Renal pelvis (tissue), 4 donors: ENCODE measurements around the gene ZNF860. TPM values are rescaled to one million over a fixed set of nuclear protein-coding genes. Genes with fewer than 3 reads are reported as not detected.
"Not testable (repeated sequence)": the region's sequence is repeated elsewhere in the genome, so short reads cannot be mapped to it uniquely, and the experiment has no call there.

ENCODE experiments used
- DNase-seq: peaks from one replicate; pipeline ENCODE4 v3.0.0-alpha.2; 2013
- polyA plus RNA-seq, 3 donors: library from polyadenylated mRNA; unstranded; fragments of 120-200 nt; gene quantifications; one replicate each; pipeline ENCODE4 v1.2.1, GENCODE V29; 2013; ENCODE audit not compliant: insufficient read length in 3 of 3

ZNF860 gene
- polyA plus RNA-seq, 3 donors, result 2.1 to 3.4 (median 3.0) TPM

DNA sequence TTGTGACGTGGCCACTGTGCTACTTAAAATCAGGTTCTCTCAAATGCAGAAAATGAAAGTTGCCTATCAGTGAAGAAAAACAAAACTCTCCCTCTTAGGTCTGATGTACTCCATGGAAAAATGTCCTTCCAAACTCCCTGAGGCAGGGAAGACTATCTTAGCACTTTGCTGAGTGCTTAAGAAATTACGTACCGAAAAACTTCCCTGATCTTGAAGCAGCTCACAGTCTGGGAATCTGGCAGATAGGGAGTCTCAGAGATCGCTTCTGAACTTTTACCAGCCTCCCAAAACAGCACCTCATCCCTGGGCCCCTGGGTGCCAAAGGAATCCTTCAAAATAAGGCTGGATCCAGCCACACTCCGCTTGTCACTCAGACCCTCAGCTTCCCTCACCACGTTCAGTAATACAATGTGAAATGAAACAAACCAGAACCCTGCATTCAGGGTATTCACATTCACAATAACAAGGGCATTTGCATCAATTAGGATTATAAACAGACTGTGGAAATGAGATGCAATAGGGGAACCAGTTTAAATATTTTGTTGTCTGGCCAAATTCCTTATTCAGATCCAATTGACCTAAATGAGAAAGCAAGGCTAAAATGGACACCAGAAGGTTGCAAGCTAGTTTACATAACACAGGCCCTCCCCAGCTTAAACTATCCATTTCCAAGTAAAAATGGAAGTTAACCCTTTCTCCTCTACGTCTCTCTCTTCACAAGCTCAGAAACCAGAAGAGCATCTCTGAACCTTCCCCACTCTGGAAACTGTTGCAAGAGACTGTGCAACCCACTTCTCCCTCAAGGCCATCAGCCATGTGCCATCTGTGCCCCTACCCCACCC, 21.4 kb upstream of the ZNF860 start:
- no peak for DNase-seq

DNA sequence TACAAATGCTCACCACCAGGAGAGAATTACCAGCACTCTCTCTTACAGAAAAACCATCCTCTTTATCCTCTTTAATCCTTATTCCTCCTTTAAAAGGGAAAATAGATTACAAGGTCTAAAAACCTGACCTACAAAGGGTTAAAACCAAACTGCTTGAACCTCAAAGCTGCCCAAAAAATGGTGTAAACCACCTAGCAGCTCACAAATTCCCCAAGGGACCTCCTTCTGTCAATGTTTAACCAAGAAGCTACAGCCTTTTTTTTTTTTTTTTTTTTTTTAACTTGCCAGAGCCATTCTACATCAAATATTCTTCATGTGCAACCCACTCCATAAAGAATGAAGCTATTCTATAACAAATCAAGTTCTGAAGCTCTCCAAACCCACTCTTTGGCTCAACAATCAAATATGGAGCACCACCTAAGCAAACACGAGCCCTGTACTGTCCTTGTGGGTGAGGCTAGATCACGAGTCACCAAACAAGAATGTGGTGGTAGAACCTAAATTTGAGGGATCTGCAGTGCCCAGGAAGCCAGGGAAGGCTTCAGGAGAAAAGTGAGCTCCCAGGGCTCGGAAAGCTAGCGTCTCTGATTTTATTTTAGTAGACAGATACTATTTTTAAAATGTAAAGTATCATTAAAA, 20.6 kb upstream of the ZNF860 start:
- no peak for DNase-seq

DNA sequence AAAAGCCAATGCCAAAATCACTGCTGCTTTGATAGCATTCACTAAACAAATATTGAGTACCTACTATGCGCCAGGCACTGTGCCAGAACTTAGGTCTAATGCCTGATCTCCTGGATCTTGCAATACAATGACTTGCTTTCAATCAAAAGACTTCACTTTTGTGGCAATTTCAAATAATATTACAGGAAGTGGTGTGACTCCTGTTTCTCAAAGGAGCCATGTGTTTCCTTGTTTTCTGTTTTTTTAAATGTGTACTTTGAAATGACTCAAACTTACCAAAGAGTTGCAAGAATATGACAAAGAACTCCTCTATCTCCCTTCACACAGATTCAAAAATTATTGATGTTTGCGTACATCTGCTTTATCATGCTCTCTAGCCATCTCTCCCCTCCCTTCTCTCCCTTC, 18.7 kb upstream of the ZNF860 start:
- DNase-seq, result no peak

DNA sequence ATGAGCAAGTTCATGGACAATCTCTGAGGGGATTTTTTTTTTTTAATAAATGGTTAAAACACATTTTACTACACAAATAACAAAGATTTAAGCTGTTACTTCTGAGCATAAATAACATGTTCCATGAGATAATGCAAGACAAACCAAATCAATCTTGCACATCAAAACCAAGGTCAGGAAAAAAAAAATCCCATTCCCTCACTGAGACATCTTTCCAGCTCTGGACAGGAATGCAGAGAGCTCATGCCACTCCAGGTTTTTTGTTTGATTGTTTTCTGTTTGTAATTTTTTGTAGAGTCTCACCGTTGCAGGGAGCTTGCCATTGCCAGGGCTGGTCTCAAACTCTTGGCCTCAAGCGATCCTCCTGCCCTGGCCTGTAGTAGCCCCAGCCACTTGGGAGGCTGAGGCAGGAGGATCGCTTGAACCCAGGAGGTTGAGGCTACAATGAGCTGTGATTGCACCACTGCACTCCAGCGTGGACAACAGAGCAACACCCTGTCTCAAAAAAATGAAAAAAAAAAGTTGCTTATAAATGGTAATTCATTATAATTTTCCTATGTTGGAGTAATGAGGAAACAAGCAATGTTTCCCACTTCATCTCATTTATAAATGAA, 14.5 kb upstream of the ZNF860 start:
- no peak for DNase-seq

DNA sequence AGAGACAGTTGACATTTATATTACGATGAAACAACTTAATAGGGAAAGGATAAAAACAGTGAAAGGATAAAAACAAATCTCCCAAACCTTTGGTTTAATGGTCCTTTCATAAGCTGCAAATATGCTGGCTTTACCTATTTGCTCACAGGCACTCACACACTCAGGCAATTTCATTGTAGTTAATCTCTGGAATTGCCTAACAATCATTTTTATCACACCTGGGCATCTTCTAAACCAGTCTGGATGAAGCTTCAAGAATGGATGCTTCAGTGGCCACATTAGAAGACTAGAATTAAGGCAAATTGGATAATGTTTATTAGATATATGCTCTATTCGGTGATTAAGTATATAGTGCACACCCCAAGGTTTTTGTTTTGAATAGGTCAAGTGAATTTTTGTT, 14.0 kb upstream of the ZNF860 start:
- DNase-seq, result no peak

DNA sequence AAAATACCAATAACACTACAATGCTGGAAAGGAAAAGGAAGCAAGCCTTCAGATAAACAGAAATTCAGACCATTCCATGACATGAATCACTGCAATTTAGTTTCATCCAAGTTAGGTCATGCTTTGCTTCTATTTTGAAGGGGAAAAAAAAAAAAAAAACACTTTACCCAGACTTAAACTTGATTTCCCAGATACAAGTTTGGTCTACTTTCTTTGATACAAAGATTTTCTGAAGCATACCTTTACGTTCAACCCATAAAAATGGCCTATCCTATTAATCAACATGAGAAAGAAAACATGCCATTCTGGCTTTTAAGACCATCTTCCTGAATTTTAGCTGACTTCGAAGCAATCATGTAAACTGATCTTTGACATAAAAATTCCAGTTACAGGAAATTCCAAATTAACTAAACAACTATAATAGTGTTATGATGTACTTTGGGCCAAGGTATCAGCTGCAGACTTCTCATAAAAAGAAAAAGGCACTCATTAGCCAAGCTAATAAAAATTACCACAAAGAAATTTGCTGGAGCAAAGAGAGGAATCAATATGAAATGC, 13.1 kb upstream of the ZNF860 start:
- no peak for DNase-seq

DNA sequence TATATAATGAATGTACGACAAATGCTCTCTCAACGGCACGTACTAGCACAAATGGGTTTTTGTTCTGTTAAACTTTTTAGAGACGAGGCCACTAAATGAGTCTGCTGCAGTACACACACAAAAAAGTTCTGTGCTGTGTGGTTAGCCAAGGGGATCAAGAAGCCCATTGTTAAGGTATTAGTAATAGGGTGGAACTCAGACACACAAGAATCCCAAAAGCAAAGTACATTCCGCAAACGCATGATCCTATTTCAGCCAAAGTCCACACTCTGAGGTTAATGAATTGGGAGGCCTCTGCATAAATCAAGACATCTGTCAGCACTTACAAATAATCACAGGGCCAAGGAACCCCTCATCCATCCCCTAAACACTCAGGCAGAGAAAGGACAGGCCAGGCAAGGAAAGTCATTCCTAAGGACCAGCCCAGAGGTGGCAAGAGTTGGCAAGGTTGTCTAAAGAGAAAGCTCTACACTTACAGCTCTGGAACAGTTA, 12.6 kb upstream of the ZNF860 start:
- peak; percentile 89 for DNase-seq

DNA sequence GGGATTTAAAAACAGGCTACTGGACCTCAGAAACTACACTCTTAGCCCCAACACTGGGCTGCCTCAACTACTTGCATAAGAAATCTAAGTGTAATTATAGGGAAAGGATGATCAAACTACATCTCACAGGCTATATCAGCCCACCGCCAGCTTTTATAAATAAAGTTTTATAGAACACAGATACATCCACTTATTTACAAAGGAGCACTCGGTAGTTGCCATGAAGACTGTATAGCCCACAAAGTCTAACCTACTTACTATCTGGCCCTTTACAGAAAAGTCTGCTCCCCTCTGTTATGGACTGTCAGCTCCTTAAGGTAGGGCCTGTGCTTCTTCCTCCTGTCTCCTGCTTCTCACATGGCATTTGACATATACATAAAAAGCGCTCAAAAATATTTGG, 9.9 kb upstream of the ZNF860 start:
- no peak for DNase-seq

DNA sequence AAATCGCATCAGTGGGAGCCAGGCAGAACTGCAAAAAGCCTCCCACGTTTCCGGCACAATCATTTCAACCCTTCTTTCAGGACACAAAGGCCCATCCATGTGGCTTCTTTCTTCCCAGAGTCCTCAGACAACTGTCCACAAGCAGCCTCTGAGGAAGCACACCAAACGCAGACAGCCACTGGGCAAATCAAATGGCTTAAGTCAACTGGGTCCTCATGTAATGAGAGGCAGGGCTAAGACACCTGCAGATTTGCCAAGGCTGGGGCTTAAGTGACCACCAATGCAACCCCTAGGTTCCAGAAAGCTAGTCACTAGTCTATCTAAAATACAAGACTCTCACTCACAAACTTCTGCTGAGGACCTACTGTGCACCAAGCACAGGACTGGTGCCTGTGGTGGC, 8.5 kb upstream of the ZNF860 start:
- DNase-seq, result no peak

DNA sequence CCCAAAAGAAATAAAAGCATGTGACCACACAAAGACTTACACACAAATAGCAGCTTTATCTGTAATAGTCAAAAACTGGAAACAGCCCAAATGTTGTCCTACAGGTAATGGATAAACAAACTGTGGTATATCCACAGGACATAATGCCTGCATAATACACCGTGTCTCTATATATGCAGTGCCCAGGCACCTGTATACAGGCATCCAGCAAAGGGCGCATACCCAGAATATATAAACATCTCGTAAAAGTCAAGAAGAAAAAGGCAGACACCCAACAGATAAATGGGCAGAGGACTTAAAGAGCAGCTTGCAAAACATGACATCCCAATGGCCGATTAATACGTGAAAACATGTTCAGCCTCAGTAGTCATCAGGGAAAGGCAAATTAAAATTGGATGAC, 7.7 kb upstream of the ZNF860 start:
- no peak for DNase-seq

DNA sequence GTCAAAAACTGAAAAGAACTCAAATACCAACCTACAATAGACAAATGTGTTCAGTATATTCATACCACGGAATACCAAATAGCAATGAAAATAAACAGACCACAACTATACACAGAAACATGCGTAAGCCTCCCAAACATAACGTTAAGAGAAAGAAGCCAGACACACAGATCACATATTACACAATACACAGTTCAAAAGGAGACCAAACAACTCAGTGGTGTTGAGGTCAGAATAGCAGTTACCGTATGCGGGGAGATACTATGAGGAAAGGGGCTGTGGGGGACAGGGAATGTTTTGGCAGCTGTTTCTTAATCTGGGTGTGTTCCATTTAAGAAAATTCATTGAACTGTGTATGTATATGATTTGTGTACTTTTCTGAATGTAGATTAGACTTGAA, 7.1 kb upstream of the ZNF860 start:
- DNase-seq, result no peak

DNA sequence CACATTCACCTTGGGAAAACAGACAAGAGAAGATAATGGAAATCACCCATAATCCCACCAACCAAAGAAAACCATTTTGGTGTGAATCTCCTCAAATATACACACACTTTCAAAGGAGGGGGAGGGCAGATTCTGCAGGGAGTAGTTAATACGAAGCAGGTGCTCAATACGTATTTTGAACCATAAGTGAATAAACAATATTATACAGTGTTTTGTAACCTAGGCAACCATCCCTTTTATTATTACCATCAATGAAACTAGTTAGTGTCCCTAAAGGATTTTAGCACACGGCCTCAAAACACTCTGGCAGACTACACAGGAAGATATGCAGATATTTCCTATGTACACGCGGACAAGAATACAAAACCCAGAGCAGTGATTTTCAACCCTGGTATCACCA, 6.6 kb upstream of the ZNF860 start:
- no peak for DNase-seq

DNA sequence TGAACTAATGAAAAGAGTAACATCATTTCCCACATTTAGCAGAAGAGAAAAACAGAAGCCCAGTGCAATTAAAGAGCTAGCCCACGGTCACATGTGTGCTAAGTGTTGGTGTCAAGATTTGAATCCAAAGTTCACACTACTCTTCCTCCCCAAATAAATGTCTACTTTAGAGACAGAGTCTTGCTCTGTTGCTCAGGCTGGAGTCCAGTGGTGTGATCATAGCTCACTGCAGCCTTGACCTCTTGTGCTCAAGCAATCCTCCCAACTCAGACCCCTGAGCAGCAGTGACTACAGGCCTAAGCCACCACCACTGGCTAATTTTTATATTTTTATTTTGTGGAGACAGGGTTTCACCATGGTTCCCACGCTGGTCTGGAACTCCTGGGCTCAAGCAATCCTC, 5.2 kb upstream of the ZNF860 start:
- DNase-seq, result no peak

DNA sequence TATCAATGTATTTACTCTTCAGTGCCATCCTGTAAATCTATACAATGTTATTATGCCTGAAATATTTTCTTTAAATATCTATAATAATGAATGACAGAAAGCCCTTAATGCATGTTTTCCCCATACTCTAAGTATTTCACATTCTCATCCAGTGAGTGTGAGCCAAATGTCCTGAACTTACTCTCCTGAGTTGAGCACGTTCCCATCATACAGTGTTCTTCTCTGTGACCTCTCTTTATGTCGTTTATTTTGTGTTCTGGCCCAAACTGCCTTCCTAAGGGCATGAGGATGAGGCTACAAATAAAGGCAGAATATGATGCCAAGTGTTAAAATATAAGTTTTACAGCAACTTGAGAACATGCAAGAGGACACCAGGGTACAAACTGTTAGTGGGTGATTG, 3.8 kb upstream of the ZNF860 start:
- DNase-seq, result no peak

DNA sequence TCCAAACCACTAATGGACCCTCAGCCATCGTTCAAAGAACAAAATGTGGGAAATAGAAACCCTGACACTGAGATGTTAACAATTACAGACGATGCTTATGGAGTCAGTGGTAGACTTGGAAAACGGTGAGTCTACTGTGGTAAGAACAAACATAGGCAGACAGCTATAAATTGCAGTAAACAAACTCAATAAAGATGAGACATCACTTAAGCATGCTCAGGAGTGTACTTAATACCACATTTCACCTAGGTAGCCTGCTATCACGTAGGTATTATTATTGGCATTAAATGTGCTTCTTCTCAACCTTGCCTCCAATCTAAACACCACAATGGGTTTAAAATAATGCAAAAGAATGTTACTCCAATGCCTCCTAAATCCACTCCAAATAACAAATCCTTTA, 3.0 kb upstream of the ZNF860 start:
- no peak for DNase-seq

DNA sequence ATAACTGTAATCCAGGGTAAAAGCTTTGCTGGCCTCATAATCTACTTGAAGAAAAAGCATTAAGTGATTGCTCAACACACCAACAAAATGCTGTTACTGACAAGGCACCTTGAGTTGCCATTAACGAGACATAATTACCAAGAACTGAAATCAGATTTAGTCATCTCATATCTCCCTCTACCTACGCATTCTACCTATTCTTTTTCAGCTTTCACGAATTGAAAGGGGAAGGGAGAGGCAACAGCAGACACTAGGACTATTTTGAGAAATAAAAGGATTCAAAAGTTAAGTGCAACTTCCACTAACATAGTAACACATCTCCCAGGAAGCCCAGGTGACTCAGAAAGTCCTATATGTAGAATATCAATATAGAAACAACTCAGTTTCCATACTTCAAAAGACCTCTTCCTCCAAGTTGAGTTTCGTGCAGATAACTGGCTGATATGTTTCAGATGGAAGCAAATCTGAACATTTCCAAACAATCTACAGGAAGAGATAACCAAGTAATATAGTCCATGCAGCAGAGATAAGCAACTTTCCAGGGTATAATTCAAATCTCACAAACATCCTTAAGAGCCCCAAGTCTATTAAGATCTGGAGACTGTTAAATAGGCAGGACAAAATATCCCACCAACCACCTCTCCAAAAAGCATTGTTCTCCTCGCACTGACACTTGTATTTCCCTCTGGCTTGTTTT, 2.4 kb upstream of the ZNF860 start:
- no peak for DNase-seq

DNA sequence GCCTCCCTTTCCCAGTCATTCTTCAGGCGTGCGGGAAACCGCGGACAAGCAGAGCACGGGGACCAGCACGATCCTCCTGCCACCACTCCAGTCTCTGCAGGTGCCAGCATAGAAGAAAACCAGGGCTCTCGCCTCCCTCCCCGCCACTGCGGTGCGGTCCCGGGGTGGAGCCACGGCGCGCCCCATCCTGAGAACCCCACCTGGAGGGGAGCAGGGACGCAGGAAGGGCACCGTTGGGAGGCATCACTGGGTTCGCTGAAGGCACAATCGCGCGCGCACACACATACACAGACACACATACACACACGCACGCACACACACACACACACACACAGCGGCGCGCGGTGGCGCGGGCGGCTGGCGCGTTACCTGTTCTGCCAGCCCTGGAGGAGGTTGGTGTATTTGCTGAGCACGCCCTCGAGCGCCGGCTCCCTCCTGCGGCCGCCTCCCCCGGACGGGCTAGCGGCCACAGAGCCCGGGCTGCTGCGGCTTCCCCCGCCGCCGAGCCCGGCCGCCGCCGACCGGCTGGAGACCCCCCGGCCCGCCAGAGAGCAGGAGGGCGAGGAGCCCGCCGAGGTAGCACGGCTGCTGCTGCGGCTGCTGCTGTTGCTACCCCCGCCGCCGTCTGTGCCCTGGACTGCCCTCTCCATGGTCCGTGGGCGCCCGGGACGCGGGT, 882 bp upstream of the ZNF860 start:
- peak; percentile 67 for DNase-seq

DNA sequence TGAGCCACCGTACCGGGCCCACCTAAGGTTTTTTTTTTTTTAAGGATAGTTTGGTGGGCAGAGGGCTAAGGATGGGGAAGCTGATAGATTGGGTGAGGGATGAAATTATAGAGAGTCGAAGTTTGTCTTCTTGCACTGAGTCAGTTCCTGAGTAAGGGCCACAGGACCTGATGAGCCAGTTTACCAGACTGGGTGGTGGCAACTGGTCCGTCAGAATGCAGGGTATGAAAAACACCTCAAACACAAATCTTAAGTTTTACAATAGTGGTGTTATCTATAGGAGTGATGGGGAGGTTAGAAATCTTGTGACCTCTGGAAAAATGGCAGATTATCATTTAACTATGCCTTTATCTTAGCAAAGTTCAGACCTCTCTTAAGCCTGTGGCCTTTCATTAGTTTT, 2.8 kb downstream of the ZNF860 start:
- no peak for DNase-seq

DNA sequence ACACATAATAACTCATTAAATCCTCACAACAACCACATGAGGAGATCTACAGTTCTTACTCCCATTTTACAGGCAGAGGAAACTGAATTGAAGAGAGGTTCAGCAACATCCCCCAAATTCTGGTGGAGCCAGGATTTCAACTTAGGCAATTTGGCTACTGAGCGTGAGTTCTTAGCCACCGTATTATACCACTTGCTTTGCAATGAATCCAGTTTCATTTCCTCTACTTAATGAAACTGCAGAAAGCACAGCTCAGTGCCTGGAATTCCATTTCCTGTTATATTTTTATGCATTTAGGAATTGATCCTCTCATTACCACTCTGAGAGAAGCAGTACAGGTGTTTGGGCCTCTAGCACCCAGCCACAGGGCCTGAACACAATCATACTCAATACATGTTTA, 4.3 kb downstream of the ZNF860 start:
- no peak for DNase-seq

DNA sequence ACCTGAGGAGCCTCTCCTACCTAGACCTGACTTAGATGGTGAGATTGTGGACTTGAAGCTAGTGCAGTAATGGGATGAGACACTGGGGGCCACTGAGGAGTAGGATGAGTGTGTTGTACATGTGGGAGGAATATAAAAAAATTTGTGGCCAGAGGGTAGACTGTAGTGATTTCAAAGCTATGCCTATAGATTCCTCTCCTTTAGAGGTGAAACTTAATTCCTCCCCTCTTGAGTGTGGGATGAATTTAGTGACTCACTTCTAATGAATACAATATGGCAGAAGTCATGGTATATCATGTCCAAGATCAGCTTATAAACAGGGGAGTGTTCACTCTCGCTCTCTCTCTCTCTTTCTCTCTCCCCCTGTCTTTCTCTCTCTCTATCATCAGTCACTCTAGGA, 6.7 kb downstream of the ZNF860 start:
- DNase-seq, result no peak

DNA sequence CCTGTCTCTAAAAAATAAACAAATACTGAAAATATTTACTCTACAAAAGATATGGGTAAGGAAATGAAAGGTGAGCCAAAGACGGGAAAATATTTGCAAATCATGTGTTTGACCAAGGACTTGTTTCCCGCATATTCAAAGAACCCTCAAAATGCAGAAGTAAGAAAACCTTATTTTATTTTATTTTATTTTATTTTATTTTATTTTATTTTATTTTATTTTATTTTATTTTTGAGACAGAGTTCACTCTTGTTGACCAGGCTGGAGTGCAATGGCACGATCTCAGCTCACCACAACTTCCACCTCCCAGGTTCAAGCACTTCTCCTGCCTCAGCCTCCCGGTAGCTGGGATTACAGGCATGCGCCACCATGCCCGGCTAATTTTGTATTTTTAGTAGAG, 11.4 kb downstream of the ZNF860 start:
- DNase-seq, result not testable (repeated sequence)

DNA sequence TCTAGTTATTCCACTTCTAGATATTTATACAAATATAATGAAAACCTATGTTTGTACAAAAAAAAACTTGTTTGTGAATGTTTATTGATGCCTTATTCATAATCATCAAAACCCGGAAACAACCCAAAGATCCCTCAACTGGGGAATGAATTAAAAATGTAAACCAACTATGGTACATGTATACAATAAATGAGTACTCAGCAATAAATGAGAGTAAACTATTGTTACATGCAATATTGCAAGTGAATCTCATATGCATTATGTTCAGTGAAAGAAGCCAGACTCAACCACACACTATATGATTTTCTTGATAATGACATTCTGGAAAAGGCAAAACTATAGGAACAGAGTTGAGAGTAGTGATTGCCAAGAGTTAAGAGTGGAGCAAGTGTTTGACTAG, 12.3 kb downstream of the ZNF860 start:
- no peak for DNase-seq
